Calu3 (cell line): ENCODE measurements around the gene FBXO22. TPM values are rescaled to one million over a fixed set of nuclear protein-coding genes. Genes with fewer than 3 reads are reported as not detected.

ENCODE experiments used
- BruUV-seq: library from RNA; stranded (reverse); fragments of 400-500 nt; replicated peaks from 2 replicates; lab custom pipeline; 2021; lab: Mats Ljungman, UMichigan
- CTCF ChIA-PET: fragments of 300-600 bp; sonication (Branson Sonifier 250); formaldehyde crosslinking; loops from one replicate; lab custom pipeline; 2022; ENCODE audit warnings: antibody characterized with exemption; lab: Charles Lee
- DNase-seq: peaks from one replicate; pipeline ENCODE4 v3.0.0; 2022
- H3K27ac Mint-ChIP-seq: one replicate; pipeline ENCODE4 v1.8.0; 2022; ENCODE audit warnings: mixed read lengths; ENCODE audit not compliant: unreplicated experiment
- H3K27me3 Mint-ChIP-seq: one replicate; pipeline ENCODE4 v1.8.0; 2022; ENCODE audit warnings: mixed read lengths; ENCODE audit not compliant: unreplicated experiment
- H3K36me3 Mint-ChIP-seq: one replicate; pipeline ENCODE4 v1.8.0; 2022; ENCODE audit warnings: mild to moderate bottlenecking, moderate library complexity, mixed read lengths; ENCODE audit not compliant: insufficient read depth, unreplicated experiment
- H3K4me1 Mint-ChIP-seq: one replicate; pipeline ENCODE4 v1.8.0; 2022; ENCODE audit warnings: mild to moderate bottlenecking, low read depth, mixed read lengths; ENCODE audit not compliant: unreplicated experiment
- H3K4me3 Mint-ChIP-seq: one replicate; pipeline ENCODE4 v1.8.0; 2022; ENCODE audit warnings: mild to moderate bottlenecking, low read depth, moderate library complexity, mixed read lengths; ENCODE audit not compliant: unreplicated experiment
- H3K9me3 Mint-ChIP-seq: one replicate; pipeline ENCODE4 v1.8.0; 2022; ENCODE audit warnings: low read depth, mixed read lengths; ENCODE audit not compliant: unreplicated experiment
- intact Hi-C: fragments of 100-400 bp; cut with micrococcal nuclease; formaldehyde crosslinking; loops from one replicate; pipeline ENCODE4 v1.10.0; 2022; ENCODE audit not compliant: unreplicated experiment
- total RNA-seq: library from RNA; stranded (reverse); gene quantifications from 2 replicates; pipeline ENCODE4 v1.2.3, GENCODE V29; 2022
- TF ChIP-seq, protein P1 (sequence below): fragments of 200-600 bp; IDR thresholded peaks from one replicate; pipeline ENCODE4 v1.8.0; 2022; ENCODE audit warnings: antibody characterized with exemption; ENCODE audit not compliant: unreplicated experiment

The FBXO22 gene
- total RNA-seq, 1 experiment from 2014 or later: 49.2 TPM

DNA sequence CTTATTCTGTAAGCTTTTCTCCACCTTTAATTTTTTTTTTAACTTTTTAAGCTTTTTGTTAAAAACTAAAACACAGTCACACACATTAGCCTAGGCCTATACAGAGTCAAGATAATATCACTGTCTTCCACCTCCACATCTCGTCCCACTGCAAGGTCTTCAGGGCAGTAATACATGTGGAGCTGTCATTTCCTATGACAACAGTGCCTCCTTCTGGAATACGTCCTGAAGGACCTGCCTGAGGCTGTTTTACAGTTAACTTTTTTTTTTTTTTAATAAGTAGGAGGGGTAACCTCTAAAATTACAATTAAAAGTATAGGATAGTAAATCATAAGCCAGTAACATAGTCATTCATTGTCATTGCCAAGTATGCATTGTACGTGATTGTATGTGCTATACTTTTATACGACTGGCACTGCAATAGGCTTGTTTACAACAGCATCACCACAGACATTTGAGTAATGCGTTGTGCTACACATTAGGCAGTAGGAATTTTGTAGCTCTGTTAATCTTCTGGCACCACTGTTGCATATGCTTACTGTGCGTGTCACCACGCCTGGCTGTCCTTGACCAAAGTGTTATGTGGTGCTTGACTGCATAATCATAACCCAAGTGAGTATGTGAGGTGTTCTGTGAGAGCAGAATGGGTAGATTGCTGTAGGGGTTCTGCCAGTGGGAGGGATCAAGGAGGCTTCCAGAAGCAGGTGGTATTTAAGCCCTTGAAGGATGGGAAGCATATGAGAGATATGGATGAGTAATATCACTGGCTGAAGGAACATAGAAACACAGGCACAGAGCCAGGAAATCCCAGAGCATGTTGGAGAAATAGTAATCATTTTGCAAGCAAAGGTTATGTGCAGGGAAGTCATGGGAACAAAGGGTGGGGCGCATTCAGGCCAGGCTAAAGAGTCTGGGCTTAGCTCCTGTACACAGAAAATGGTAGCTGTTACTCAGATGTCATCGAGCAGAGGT, 18.3 kb downstream of the FBXO22 start:
- Mint-ChIP-seq H3K27ac (no peak overlapping the region), H3K9me3 (no peaks in the 10 kb centered on the region), H3K36me3 (peaks cover 22% of the 10 kb centered on the region), H3K4me1 (peaks cover 25% of the 10 kb centered on the region), H3K4me3 (no peak overlapping the region), H3K27me3 (no peaks in the 10 kb centered on the region)
- peak; percentile 22 for DNase-seq
- BruUV-seq: no TSS peak
- TF ChIP-seq, protein P1, sequence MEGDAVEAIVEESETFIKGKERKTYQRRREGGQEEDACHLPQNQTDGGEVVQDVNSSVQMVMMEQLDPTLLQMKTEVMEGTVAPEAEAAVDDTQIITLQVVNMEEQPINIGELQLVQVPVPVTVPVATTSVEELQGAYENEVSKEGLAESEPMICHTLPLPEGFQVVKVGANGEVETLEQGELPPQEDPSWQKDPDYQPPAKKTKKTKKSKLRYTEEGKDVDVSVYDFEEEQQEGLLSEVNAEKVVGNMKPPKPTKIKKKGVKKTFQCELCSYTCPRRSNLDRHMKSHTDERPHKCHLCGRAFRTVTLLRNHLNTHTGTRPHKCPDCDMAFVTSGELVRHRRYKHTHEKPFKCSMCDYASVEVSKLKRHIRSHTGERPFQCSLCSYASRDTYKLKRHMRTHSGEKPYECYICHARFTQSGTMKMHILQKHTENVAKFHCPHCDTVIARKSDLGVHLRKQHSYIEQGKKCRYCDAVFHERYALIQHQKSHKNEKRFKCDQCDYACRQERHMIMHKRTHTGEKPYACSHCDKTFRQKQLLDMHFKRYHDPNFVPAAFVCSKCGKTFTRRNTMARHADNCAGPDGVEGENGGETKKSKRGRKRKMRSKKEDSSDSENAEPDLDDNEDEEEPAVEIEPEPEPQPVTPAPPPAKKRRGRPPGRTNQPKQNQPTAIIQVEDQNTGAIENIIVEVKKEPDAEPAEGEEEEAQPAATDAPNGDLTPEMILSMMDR: peak; percentile 18
- CTCF ChIA-PET: interaction anchor here (0.6 to 1.4 kb wide), 5 partner anchors 17 to 201 kb away, joined by 3 to 4 read pairs (median 3); no protein-coding TSS in a partner anchor
- intact Hi-C loops: no loop called here

DNA sequence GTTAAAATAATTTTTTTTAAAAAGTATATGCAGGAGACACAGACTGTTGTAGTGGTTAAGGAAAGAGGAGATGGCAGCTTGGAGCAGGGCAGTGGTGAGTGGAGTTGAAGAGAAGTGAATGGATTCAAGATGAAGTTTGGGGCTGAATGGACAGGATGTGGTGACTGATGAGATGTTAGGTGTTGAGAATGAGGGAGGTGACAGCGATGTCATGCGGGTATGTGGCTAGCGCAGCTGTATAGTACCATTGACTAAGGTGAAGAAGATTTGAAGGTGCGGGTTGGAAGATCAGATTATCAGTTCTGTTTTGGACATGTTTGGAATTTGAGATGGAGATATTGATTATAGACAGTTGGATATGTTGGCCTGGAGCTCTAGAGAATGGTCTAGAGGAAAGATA, 20.1 kb downstream of the FBXO22 start:
- H3K27ac Mint-ChIP-seq: no peak overlapping the region
- DNase-seq: no peak
- CTCF ChIA-PET: interaction anchor here (1.4 kb wide), 1 partner anchor 19 kb away, joined by 3 read pairs; no protein-coding TSS in a partner anchor
- H3K4me1 Mint-ChIP-seq: peaks cover 25% of the 10 kb centered on the region
- no peaks in the 10 kb centered on the region for H3K9me3 Mint-ChIP-seq
- TF ChIP-seq, protein P1: no peak
- no TSS peak for BruUV-seq
- H3K36me3 Mint-ChIP-seq: peaks cover 9% of the 10 kb centered on the region
- H3K27me3 Mint-ChIP-seq: no peaks in the 10 kb centered on the region
- no peak overlapping the region for H3K4me3 Mint-ChIP-seq
- intact Hi-C loops: no loop called here

DNA sequence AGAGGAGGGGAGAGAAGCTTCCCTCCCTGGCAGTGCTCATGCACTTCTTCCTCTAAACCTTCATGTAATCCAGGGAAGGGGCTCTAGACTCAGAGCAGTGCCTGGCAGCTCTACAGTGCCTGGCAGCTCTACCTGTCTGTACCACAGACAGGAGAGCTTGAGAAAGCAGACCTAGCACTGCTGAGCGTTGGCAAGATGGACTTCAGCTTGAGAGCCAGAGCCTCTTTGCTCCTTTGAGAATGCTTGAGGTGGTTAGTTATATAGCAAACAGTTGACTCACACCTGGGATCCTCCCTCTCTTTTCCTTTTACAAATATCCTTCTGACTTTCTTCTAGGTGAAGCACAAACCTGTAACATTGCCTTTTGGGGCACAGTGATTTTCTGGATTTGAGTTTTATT, 20.9 kb downstream of the FBXO22 start:
- intact Hi-C loops: no loop called here
- Mint-ChIP-seq H3K27me3 (no peaks in the 10 kb centered on the region), H3K27ac (no peak overlapping the region), H3K36me3 (peaks cover 10% of the 10 kb centered on the region), H3K4me1 (peaks cover 25% of the 10 kb centered on the region), H3K4me3 (no peak overlapping the region), H3K9me3 (no peaks in the 10 kb centered on the region)
- DNase-seq: no peak
- TF ChIP-seq, protein P1: no peak
- CTCF ChIA-PET: interaction anchor here (1.5 kb wide), 1 partner anchor 115 kb away, joined by 3 read pairs; no protein-coding TSS in a partner anchor
- BruUV-seq: no TSS peak

DNA sequence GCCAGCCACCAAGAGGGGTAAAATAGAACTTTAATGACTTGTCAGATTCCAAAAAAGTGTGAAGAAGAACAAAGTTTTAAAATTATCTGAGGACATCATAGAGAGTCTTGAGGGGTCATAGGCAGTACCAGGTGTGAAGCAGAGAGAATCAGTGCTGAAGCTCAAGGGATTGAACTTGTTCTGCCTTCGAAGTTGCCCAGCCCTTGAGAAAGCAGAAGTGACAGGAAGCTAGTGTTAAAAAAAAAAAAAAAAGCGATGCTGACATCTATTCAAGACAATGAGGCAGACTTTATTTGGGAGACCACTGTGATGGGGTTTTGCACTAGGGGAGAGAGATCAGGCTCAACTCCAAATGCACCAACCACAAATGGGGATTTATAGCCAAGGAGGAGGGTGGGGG, 21.8 kb downstream of the FBXO22 start:
- DNase-seq: no peak
- TF ChIP-seq, protein P1: no peak
- Mint-ChIP-seq H3K27me3 (no peaks in the 10 kb centered on the region), H3K4me1 (peaks cover 25% of the 10 kb centered on the region), H3K9me3 (no peaks in the 10 kb centered on the region), H3K36me3 (peaks cover 15% of the 10 kb centered on the region), H3K4me3 (no peak overlapping the region), H3K27ac (no peak overlapping the region)
- intact Hi-C loops: no loop called here
- CTCF ChIA-PET: interaction anchor here (1.5 kb wide), 1 partner anchor 116 kb away, joined by 3 read pairs; no protein-coding TSS in a partner anchor
- BruUV-seq: no TSS peak
